Femur (tissue), 1 donor: Measurements from ENCODE around the gene CPT1C.
"Not testable (repeated sequence)": the region's sequence is repeated elsewhere in the genome, so short reads cannot be mapped to it uniquely, and the experiment has no call there.

Source experiments
- DNase-seq: peaks from one replicate; pipeline ENCODE4 v3.0.0-alpha.2; 2017

The CPT1C gene

GRCh38 chr19:49710372-49710951 lies 19.5 kb downstream of the CPT1C start:
- DNase-seq, result no peak

- no peak for DNase-seq
These were observed 21.5 kb downstream of the CPT1C start for GRCh38 chr19:49712397-49712859.

DNA sequence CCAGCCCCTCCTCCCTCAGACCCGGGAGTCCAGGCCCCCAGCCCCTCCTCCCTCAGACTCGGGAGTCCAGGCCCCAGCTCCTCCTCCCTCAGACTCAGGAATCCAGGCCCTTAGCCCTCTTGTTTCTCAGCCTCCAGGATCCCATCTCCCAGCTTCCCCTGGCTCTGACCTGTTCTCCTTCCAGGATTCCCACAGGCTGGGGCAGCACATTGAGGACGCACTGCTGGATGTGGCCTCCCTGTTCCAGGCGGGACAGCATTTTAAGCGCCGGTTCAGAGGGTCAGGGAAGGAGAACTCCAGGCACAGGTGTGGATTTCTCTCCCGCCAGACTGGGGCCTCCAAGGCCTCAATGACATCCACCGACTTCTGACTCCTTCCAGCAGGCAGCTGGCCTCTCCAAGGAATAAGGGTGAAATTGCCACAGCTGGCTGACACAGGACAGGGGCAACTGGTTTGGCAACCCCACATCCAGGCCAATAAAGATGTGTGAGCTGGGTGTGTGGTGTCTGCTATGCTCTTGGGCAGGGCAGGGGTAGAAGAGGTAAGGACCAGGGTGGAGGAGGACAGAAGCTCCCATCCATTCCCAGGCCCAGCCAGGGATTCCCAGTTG lies 22.4 kb downstream of the CPT1C start:
- DNase-seq, result no peak

DNA sequence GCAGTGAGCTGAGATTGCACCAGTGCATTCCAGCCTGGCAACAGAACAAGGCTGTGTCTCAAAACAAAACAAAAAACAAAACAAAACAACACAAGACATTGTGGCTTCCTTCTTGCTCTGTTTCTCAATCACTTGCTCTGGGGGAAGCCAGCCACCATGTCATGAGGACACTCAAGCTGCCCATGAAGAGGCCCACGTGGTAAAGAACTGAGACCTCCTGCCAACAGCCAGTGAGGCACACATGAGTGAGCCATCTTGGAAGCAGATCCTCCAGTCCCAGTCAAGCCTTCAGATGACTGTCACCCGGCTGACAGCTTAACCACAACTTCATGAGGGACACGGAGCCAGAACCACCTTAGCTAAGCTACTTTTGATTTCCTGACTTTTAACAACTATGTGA lies 25.2 kb downstream of the CPT1C start:
- no peak for DNase-seq

DNA sequence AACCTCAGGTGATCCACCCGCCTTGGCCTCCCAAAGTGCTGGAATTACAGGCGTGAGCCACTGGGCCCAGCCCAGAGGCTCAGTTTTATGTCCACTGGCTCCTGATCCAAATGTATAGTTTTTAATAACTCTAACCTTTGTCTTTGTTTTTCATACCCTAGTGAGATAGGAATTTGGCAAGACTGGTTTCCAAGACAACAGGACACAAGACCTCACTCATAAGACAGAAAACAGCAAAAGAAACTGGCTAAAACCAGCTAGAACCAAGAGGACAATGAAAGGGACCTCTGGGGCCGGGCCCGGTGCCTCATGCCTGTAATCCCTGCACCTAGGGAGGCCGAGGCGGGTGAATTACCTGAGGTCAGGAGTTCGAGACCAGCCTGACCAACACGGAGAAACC lies 27.6 kb downstream of the CPT1C start:
- no peak for DNase-seq

DNA sequence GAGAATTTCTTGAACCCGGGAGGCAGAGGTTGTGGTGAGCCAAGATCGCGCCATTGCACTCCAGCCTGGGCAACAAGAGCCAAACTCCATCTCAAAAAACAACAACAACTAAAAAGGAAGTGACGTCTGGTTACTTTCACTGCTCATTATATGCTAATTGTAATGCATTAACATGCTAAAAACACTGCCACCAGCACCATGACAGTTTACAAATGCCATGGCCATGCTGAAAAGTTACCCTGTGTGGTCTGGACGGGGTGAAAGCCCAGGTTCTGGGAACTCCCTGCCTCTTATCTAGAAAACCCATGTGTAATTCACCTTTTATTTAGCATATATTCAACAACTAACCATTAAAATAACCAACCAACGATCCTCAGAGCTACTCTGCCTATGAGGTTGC lies 28.1 kb downstream of the CPT1C start:
- DNase-seq, result no peak

DNA sequence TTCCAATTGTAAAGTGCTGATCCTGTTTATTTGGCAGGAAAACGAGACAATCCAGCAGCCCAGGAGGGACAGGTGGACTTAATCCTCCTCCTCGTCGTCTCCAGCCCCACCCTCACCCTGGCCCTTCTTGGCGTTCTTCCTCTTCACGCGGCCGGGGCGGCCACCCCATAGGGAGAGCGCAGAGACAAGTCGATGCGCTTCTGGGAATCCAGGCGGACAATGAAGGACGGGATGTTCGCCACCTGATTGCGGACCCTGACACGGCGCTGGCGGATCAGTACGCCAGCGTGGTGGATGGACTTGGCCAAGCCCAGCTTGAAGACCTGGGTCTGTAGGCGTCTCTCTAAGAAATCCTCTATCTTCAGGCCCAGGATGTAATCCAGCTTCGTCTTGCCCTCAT lies 28.5 kb downstream of the CPT1C start:
- not testable (repeated sequence) for DNase-seq

DNA sequence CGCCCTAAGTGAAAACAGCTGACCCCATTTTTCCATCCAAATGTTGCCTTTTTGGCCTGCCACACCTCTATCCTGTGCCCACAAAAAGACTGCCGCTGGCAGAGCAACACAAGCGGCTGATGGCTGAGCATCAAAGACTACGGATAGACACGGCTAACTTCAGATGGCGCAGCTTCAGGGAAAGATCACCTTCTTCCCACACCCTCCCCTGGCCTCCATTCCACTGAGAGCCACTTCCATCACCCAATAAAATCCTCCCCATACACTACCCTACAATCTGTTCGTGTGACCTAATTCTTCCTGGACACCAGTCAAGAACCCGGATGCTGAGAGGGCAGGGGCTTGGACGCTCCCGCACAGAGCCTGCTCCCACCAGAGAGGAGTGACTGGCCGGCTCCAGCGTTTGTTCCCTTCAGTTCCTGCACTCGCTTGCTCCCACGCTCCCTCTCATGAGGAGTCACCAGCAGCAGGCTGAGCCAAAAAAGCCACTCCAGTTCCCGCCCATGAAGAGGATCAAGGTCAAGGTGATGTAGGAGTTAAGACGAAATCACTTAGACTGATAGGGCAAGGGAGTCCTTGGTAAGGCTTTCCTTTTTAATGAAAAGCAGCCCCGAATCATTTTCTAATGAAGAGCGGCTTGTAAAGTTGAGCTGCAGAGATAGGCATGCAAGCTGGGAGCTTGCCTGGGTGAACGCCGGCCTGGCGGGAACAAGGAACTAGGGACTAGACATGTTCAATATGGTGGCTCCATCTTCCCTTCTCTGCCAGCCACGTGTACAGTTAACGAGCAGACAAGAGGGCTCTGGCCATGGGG lies 36.5 kb downstream of the CPT1C start:
- peak; percentile 62 for DNase-seq

DNA sequence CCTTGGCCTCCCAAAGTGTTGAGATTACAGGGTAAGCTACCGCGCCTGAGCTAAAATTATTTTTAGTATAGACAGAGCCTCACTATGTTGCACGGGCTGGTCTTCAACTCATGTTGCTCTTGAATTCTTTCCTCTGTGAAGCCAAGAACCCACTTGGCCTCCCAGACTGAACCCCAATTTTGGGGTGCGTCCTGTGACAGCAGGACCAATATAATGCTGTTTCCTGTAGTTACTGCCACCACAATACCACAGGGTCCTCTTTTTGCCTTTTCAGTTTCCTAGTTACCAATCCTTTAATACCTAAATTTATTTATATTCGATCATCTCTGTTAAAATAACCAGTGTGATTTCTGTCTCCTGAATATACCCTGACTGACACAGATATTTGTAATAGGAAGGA lies 39.2 kb downstream of the CPT1C start:
- no peak for DNase-seq

DNA sequence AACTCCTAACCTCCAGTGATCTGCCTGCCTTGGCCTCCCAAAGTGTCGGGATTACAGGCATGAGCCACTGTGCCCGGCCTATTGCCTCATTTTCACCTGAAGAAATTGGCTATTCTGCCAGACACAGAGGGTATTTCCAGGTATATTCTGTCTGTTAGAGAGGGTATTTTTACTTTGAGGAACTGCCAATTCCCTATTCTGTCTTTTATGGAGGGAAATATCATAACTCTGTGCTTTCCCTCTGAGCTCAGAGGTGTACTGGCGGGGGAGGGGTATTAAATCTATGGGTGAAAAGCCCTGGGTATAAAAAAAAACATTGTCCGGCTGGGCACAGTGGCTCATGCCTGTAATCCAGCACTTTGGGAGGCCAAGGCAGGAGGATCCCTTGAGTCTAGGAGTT lies 47.4 kb downstream of the CPT1C start:
- no peak for DNase-seq

DNA sequence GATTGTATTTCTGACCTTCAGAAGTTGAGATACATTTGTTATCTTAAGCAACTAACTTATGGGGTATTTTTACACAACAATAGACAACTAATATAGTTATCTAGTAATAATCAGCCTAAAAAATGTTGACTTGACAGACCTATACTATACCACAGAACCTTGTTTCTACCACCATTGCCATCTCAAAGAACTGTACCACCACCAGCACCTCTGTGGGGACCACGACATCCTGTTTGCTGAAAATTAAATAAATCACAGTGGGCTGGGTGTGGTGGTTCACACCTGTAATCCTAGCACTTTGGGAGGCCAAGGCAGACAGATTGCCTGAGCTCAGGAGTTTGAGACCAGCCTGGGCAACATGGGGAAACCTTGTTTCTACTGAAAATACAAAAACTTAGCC lies 48.2 kb downstream of the CPT1C start:
- no peak for DNase-seq

DNA sequence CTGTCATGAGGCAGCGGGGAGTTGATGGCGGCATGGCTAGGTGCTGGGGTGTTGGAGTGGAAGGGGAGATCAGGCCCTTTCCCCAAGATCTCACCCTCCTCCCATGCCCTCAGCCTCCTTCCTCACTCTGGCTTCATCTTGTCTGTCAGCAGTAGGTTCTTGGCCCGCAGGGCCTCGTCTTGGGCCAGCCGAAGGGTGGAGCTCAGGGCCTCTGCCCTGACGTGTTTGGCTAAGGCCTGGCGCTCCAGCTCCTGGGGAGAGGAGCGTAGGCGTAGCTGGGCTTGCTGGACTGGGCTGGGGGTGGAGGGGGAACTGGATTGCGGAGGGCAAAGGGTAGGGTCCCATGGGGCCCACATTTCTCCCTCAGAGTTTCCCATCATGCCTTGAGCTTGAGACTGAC lies 49.0 kb downstream of the CPT1C start:
- no peak for DNase-seq

- no peak for DNase-seq
These were observed 50.4 kb downstream of the CPT1C start for GRCh38 chr19:49741210-49741844.

- DNase-seq, result no peak
These were observed 54.0 kb downstream of the CPT1C start for GRCh38 chr19:49744946-49745381.

GRCh38 chr19:49746206-49746958 lies 55.5 kb downstream of the CPT1C start:
- peak; percentile 69 for DNase-seq

GRCh38 chr19:49749055-49749716 lies 58.3 kb downstream of the CPT1C start:
- DNase-seq, result no peak

GRCh38 chr19:49749771-49750170 lies 58.9 kb downstream of the CPT1C start:
- DNase-seq, result no peak

DNA sequence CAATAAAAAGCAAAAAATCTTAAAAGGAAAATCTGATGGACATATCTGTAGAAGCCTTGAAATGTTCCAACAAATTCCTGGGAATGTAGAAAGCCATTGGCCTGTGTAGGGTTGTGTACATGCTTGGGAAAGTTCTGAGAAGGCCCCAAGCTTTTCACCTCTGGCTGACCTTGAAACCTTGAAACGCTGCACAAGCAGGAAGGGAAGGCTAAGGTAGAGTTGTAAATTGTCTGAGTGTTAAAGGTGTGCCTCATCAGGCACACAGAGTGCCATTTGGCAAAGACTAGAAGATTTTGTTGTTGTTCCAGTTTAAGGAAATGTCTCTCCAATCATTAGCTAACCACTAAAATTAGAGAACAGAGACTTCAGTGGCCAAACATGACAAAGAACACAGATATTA lies 61.8 kb downstream of the CPT1C start:
- no peak for DNase-seq

DNA sequence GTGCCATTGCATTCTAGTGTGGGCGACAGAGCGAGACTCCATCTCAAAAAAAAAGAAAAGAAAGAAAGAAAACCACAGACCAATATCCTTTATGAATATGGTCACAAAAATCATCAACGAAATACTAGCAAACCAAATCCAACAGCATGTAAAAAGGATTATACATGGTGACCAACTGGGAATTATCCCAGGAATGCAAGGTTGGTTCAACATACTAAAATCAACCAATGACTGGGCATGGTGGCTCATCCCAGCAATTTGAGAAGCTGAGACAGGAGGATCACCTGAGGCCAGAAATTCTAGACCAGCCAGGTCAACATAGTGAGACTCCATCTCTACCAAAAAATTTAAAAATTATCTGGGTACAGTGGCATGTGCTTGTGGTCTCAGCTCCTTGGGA lies 65.0 kb downstream of the CPT1C start:
- no peak for DNase-seq

DNA sequence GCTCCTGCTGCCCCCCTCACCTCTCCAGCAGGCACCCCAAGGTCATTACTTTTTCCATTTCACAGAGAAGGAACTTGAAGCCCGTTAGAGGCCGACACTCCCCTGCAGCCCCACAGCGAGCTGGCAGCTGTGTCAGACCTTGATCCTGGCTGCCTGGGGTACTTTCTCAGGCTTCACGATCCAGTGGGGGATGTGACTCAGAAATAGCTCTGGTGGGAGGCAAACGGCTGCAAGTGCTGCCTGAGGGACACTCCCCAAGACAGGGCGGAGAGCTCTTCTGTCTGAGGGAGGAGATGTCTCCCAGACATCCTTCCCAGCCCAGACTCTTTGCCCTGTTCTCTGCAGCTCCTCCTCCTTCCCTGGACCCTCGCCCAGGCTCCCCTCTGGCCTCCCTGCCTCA lies 67.4 kb downstream of the CPT1C start:
- DNase-seq, result no peak

- no peak for DNase-seq
These were observed 70.3 kb downstream of the CPT1C start for GRCh38 chr19:49761249-49761624.

DNA sequence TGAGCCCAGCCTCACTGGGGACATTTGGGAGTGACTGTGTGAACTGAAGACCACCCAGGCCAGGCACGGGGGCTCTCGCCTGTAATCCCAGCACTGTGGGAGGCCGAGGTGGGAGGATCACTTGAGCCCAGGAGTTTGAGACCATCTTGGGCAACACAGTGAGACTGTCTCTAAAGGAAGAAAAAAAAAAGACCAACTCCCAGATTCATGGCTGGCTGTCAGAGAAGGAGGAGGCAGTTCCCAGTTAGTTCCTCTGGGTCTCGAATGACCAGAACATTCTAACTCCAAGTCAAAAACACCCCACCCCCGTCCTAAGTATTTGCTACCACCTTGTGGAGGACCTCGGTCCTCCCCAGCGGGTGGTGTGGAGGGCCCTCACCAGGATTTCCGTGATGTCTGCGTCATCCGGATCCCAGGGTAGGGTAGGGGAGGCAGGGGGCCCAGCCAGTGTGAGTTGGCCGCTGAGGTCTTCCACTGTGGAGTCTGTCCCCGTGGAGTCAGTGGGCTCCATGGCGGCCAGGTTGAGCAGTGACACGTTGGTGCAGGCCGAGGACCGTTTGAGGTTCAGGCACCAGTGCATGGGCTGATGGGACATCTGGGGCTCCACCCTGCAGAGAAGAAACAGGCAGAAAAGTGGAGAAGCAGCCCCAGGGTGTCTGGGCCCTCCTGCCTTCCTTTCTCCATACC lies 70.9 kb downstream of the CPT1C start:
- DNase-seq, result peak; percentile 58
